Stimulated activated naive CD8-positive, alpha-beta T cell treated with anti-CD3 and anti-CD28 coated beads, Interleukin-15, amount 100 ng/mL, for 72 hours (primary cell): ENCODE results near the gene KIF21A.
"Not testable (repeated sequence)": the region's sequence is repeated elsewhere in the genome, so short reads cannot be mapped to it uniquely, and the experiment has no call there.

Source experiments
- ATAC-seq: fragments of 150-1000 bp; cut with Tn5 transposase; 2 replicates; pipeline ENCODE4 v1.10.0; 2021; ENCODE audit warnings: mild to moderate bottlenecking, moderate library complexity
- DNase-seq, 2 donors: peaks; one replicate each; pipeline ENCODE4 v3.0.0; 2021 to 2022
- H3K27ac Mint-ChIP-seq, 2 donors: one replicate each; pipeline ENCODE4 v1.8.0; 2022; ENCODE audit warnings: mild to moderate bottlenecking in 2 of 2, mixed read lengths in 2 of 2, moderate library complexity in 2 of 2
- H3K27me3 Mint-ChIP-seq: one replicate; pipeline ENCODE4 v1.8.0; 2022; ENCODE audit warnings: mixed read lengths
- H3K4me1 Mint-ChIP-seq: one replicate; pipeline ENCODE4 v1.8.0; 2022; ENCODE audit warnings: mild to moderate bottlenecking, mixed read lengths
- H3K4me3 Mint-ChIP-seq, 2 donors: one replicate each; pipeline ENCODE4 v1.8.0; 2022; ENCODE audit warnings: mild to moderate bottlenecking in 2 of 2, mixed read lengths in 2 of 2, moderate library complexity in 1 of 2
- H3K9me3 Mint-ChIP-seq, 2 donors: one replicate each; pipeline ENCODE4 v1.8.0; 2022; ENCODE audit warnings: mixed read lengths in 2 of 2

KIF21A gene

GRCh38 chr12:39301422-39301821 lies 141.5 kb downstream of the KIF21A start:
- Mint-ChIP-seq H3K27me3 (no peaks in the 10 kb centered on the region), H3K9me3 (peaks cover 0 to 6% of the 10 kb centered on the region in 2 donors), H3K4me1 (no peaks in the 10 kb centered on the region), H3K27ac (no peak overlapping the region), H3K4me3 (no peak overlapping the region)
- no peak for DNase-seq
- ATAC-seq = no peak

GRCh38 chr12:39300799-39301198 lies 142.1 kb downstream of the KIF21A start:
- Mint-ChIP-seq H3K9me3 (peaks cover 0 to 6% of the 10 kb centered on the region in 2 donors), H3K27ac (no peak overlapping the region), H3K27me3 (no peaks in the 10 kb centered on the region), H3K4me3 (no peak overlapping the region), H3K4me1 (no peaks in the 10 kb centered on the region)
- ATAC-seq (no peak), DNase-seq (no peak)

GRCh38 chr12:39297891-39298290 lies 145.0 kb downstream of the KIF21A start:
- DNase-seq (no peak), ATAC-seq (no peak)
- Mint-ChIP-seq H3K9me3 (peaks cover 0 to 6% of the 10 kb centered on the region in 2 donors), H3K27ac (peak overlapping the region in 1 of 2 donors; percentile 3), H3K4me1 (no peaks in the 10 kb centered on the region), H3K4me3 (no peak overlapping the region), H3K27me3 (no peaks in the 10 kb centered on the region)

GRCh38 chr12:39296496-39296895 lies 146.4 kb downstream of the KIF21A start:
- H3K4me3 Mint-ChIP-seq = no peak overlapping the region
- no peak for ATAC-seq
- no peak for DNase-seq
- peaks cover 0 to 6% of the 10 kb centered on the region in 2 donors for H3K9me3 Mint-ChIP-seq
- H3K4me1 Mint-ChIP-seq = no peaks in the 10 kb centered on the region
- H3K27ac Mint-ChIP-seq = no peak overlapping the region
- H3K27me3 Mint-ChIP-seq = no peaks in the 10 kb centered on the region

GRCh38 chr12:39295593-39295992 lies 147.3 kb downstream of the KIF21A start:
- not testable (repeated sequence) for H3K4me3 Mint-ChIP-seq, H3K27me3 Mint-ChIP-seq, DNase-seq, ATAC-seq, H3K4me1 Mint-ChIP-seq, H3K27ac Mint-ChIP-seq, H3K9me3 Mint-ChIP-seq

- Mint-ChIP-seq H3K4me3 (no peak overlapping the region), H3K27ac (no peak overlapping the region), H3K27me3 (no peaks in the 10 kb centered on the region), H3K4me1 (no peaks in the 10 kb centered on the region), H3K9me3 (peaks cover 0 to 6% of the 10 kb centered on the region in 2 donors)
- no peak for DNase-seq
- no peak for ATAC-seq
These were observed 148.2 kb downstream of the KIF21A start for GRCh38 chr12:39294715-39295114.

- Mint-ChIP-seq H3K27me3 (no peaks in the 10 kb centered on the region), H3K4me3 (no peak overlapping the region), H3K9me3 (peaks cover 0 to 6% of the 10 kb centered on the region in 2 donors), H3K4me1 (no peaks in the 10 kb centered on the region), H3K27ac (no peak overlapping the region)
- no peak for DNase-seq
- no peak for ATAC-seq
These were observed 150.7 kb downstream of the KIF21A start for GRCh38 chr12:39292125-39292630.

- H3K9me3 Mint-ChIP-seq = no peaks in the 10 kb centered on the region
- H3K4me1 Mint-ChIP-seq = no peaks in the 10 kb centered on the region
- no peak overlapping the region for H3K4me3 Mint-ChIP-seq
- DNase-seq (no peak), ATAC-seq (no peak)
- H3K27ac Mint-ChIP-seq = no peak overlapping the region
- peaks cover 14% of the 10 kb centered on the region for H3K27me3 Mint-ChIP-seq
These were observed 155.1 kb downstream of the KIF21A start for GRCh38 chr12:39287817-39288216.

GRCh38 chr12:39287409-39287808 lies 155.5 kb downstream of the KIF21A start:
- DNase-seq (no peak), ATAC-seq (no peak)
- Mint-ChIP-seq H3K4me1 (no peaks in the 10 kb centered on the region), H3K4me3 (no peak overlapping the region), H3K27me3 (peaks cover 14% of the 10 kb centered on the region), H3K9me3 (no peaks in the 10 kb centered on the region), H3K27ac (no peak overlapping the region)

- ATAC-seq (no peak), DNase-seq (no peak)
- Mint-ChIP-seq H3K27me3 (peaks cover 24% of the 10 kb centered on the region), H3K4me1 (no peaks in the 10 kb centered on the region), H3K9me3 (no peaks in the 10 kb centered on the region), H3K27ac (no peak overlapping the region), H3K4me3 (no peak overlapping the region)
These were observed 164.5 kb downstream of the KIF21A start for GRCh38 chr12:39278426-39278825.

GRCh38 chr12:39277416-39277815 lies 165.5 kb downstream of the KIF21A start:
- H3K9me3 Mint-ChIP-seq = no peaks in the 10 kb centered on the region
- peaks cover 18% of the 10 kb centered on the region for H3K27me3 Mint-ChIP-seq
- no peaks in the 10 kb centered on the region for H3K4me1 Mint-ChIP-seq
- ATAC-seq (peak; percentile 86), DNase-seq (peak in 1 of 2 donors; percentile 14)
- no peak overlapping the region for H3K4me3 Mint-ChIP-seq
- H3K27ac Mint-ChIP-seq = peak overlapping the region in 1 of 2 donors; percentile 6

- Mint-ChIP-seq H3K27me3 (peaks cover 18% of the 10 kb centered on the region), H3K27ac (no peak overlapping the region), H3K9me3 (no peaks in the 10 kb centered on the region), H3K4me3 (no peak overlapping the region), H3K4me1 (no peaks in the 10 kb centered on the region)
- no peak for DNase-seq
- ATAC-seq = no peak
These were observed 167.1 kb downstream of the KIF21A start for GRCh38 chr12:39275846-39276245.

- H3K4me1 Mint-ChIP-seq = no peaks in the 10 kb centered on the region
- no peak overlapping the region for H3K27ac Mint-ChIP-seq
- H3K4me3 Mint-ChIP-seq = no peak overlapping the region
- no peaks in the 10 kb centered on the region for H3K9me3 Mint-ChIP-seq
- DNase-seq (peak; percentile 22 to 26), ATAC-seq (no peak)
- H3K27me3 Mint-ChIP-seq = peaks cover 10% of the 10 kb centered on the region
These were observed 169.9 kb downstream of the KIF21A start for GRCh38 chr12:39272871-39273655.

GRCh38 chr12:39269492-39269891 lies 173.4 kb downstream of the KIF21A start:
- no peak overlapping the region for H3K4me3 Mint-ChIP-seq
- no peaks in the 10 kb centered on the region for H3K4me1 Mint-ChIP-seq
- peaks cover 6% of the 10 kb centered on the region for H3K27me3 Mint-ChIP-seq
- no peak for ATAC-seq
- H3K27ac Mint-ChIP-seq = no peak overlapping the region
- no peak for DNase-seq
- no peaks in the 10 kb centered on the region for H3K9me3 Mint-ChIP-seq

- Mint-ChIP-seq H3K27me3 (no peaks in the 10 kb centered on the region), H3K4me1 (no peaks in the 10 kb centered on the region), H3K27ac (no peak overlapping the region), H3K9me3 (no peaks in the 10 kb centered on the region), H3K4me3 (no peak overlapping the region)
- DNase-seq (no peak), ATAC-seq (no peak)
These were observed 175.0 kb downstream of the KIF21A start for GRCh38 chr12:39267886-39268285.

- ATAC-seq (no peak), DNase-seq (no peak)
- Mint-ChIP-seq H3K9me3 (no peaks in the 10 kb centered on the region), H3K4me3 (no peak overlapping the region), H3K4me1 (no peaks in the 10 kb centered on the region), H3K27ac (no peak overlapping the region), H3K27me3 (peaks cover under 1% of the 10 kb centered on the region)
These were observed 190.3 kb downstream of the KIF21A start for GRCh38 chr12:39252628-39253027.
